Kidney (tissue), 14 donors: ENCODE measurements around the gene FOXD1. TPM values are rescaled to one million over a fixed set of nuclear protein-coding genes. Genes with fewer than 3 reads are reported as not detected.

ENCODE experiments used
- DNase-seq, 5 donors: peaks; one replicate each; pipeline ENCODE4 v3.0.0-alpha.2; 2013 to 2020
- FAIRE-seq: peaks from 2 replicates; lab custom pipeline; 2012; peaks lifted over from hg19 to GRCh38; lab: Jason Lieb, UNC
- H3K27ac ChIP-seq, 2 donors: one replicate each; pipeline ENCODE4 v1.7.0; 2013; ENCODE audit warnings: low read depth in 2 of 2, low read length in 2 of 2, inconsistent platforms in 1 of 2
- H3K27me3 ChIP-seq: one replicate; pipeline ENCODE4 v1.7.1; 2013; ENCODE audit warnings: low read length, inconsistent platforms; ENCODE audit not compliant: control insufficient read depth, insufficient read depth
- H3K36me3 ChIP-seq, 3 donors: one replicate each; pipeline versions ENCODE4 v1.7.0 to v1.7.1; 2013; ENCODE audit warnings: low read length in 3 of 3, control low read depth in 1 of 3, inconsistent platforms in 1 of 3; ENCODE audit not compliant: insufficient read depth in 3 of 3, control insufficient read depth in 2 of 3
- H3K4me1 ChIP-seq, 3 donors: one replicate each; pipeline versions ENCODE4 v1.7.0 to v1.7.1; 2013; ENCODE audit warnings: low read length in 3 of 3, inconsistent platforms in 1 of 3, low read depth in 1 of 3; ENCODE audit not compliant: control insufficient read depth in 2 of 3, insufficient read depth in 2 of 3
- H3K4me3 ChIP-seq, 3 donors: one replicate each; pipeline versions ENCODE4 v1.7.0 to v1.8.1; 2013; ENCODE audit warnings: low read length in 3 of 3, control low read depth in 1 of 3, inconsistent platforms in 1 of 3
- H3K9ac ChIP-seq, 3 donors: one replicate each; pipeline versions ENCODE4 v1.7.0 to v1.7.1; 2013; ENCODE audit warnings: low read length in 3 of 3, control low read depth in 1 of 3, inconsistent platforms in 1 of 3
- H3K9me3 ChIP-seq, 3 donors: one replicate each; pipeline versions ENCODE4 v1.7.0 to v1.7.1; 2013; ENCODE audit warnings: low read length in 3 of 3, control low read depth in 1 of 3, inconsistent platforms in 1 of 3; ENCODE audit not compliant: control insufficient read depth in 2 of 3, insufficient read depth in 1 of 3
- CTCF ChIP-seq: IDR thresholded peaks from 3 replicates; pipeline ENCODE4 v1.5.1; 2012; ENCODE audit warnings: mild to moderate bottlenecking, moderate library complexity, borderline replicate concordance; ENCODE audit not compliant: insufficient read depth; ENCODE audit errors: extremely low read depth
- intact Hi-C: fragments of 100-400 bp; cut with DNase I; formaldehyde crosslinking; loops from one replicate; pipeline ENCODE4 v1.11.1; 2022
- polyA plus RNA-seq: library from polyadenylated mRNA; stranded (reverse); fragments of 350-450 nt; fragmentation: Illumina TruSeq; extraction: RNeasy Lipid Tissue Mini Kit (QIAGEN cat#74804); gene quantifications from one replicate; pipeline ENCODE4 v1.2.3, GENCODE V29; 2014; ENCODE audit warnings: low read depth, low replicate concordance; ENCODE audit not compliant: insufficient read depth
- total RNA-seq: library from RNA; stranded (reverse); fragmentation: NEBNext Ultra II Directional; extraction: Animal tissue kit (Norgen Biotek cat#: 25700); gene quantifications from one replicate; pipeline ENCODE4 v1.2.1, GENCODE V29; 2021
- donor health status: control.
- donor health status: control.
- donor health status: control.
- donor health status: control.
- donor health status: control.
- donor health status: DM: yes; HTN: yes; CAD: no.
- donor health status: Normal renal cell carcinoma (clear cell type).

FOXD1 gene
- total and polyA plus RNA-seq, 2 donors from 2014 or later = 2.5 to 5.9 TPM

- H3K9me3 ChIP-seq = no peaks in the 10 kb centered on the region
- FAIRE-seq (no peak), DNase-seq (no peak)
- no peaks in the 10 kb centered on the region for H3K27me3 ChIP-seq
- H3K4me1 ChIP-seq = peaks cover 0 to 7% (median 4%) of the 10 kb centered on the region in 3 donors
- no peak overlapping the region for H3K27ac ChIP-seq
- no peak overlapping the region for H3K9ac ChIP-seq
- no peaks in the 10 kb centered on the region for H3K36me3 ChIP-seq
- TF ChIP-seq CTCF = no peak
- intact Hi-C loops = no loop called here
- no peak overlapping the region for H3K4me3 ChIP-seq
Observed at GRCh38 chr5:73493421-73493820, 44.8 kb upstream of the FOXD1 start.

GRCh38 chr5:73491155-73491554, 42.6 kb upstream of the FOXD1 start:
- H3K27me3 ChIP-seq = no peaks in the 10 kb centered on the region
- intact Hi-C loops = no loop called here
- H3K9me3 ChIP-seq = no peaks in the 10 kb centered on the region
- no peak for TF ChIP-seq CTCF
- no peaks in the 10 kb centered on the region for H3K36me3 ChIP-seq
- no peak overlapping the region for H3K9ac ChIP-seq
- H3K4me1 ChIP-seq = no peaks in the 10 kb centered on the region
- no peak for FAIRE-seq
- H3K27ac ChIP-seq = no peak overlapping the region
- DNase-seq = no peak
- no peak overlapping the region for H3K4me3 ChIP-seq

GRCh38 chr5:73490088-73490487, 41.5 kb upstream of the FOXD1 start:
- DNase-seq (no peak), FAIRE-seq (no peak)
- intact Hi-C loops = no loop called here
- no peak overlapping the region for H3K9ac ChIP-seq
- no peaks in the 10 kb centered on the region for H3K9me3 ChIP-seq
- H3K27ac ChIP-seq = no peak overlapping the region
- no peaks in the 10 kb centered on the region for H3K4me1 ChIP-seq
- TF ChIP-seq CTCF = no peak
- H3K27me3 ChIP-seq = no peaks in the 10 kb centered on the region
- no peaks in the 10 kb centered on the region for H3K36me3 ChIP-seq
- H3K4me3 ChIP-seq = no peak overlapping the region

GRCh38 chr5:73488806-73489205, 40.2 kb upstream of the FOXD1 start:
- FAIRE-seq (no peak), DNase-seq (no peak)
- H3K27ac ChIP-seq = no peak overlapping the region
- no peaks in the 10 kb centered on the region for H3K9me3 ChIP-seq
- no peak overlapping the region for H3K9ac ChIP-seq
- intact Hi-C loops = no loop called here
- no peaks in the 10 kb centered on the region for H3K27me3 ChIP-seq
- no peaks in the 10 kb centered on the region for H3K4me1 ChIP-seq
- no peak for TF ChIP-seq CTCF
- H3K4me3 ChIP-seq = no peak overlapping the region
- no peaks in the 10 kb centered on the region for H3K36me3 ChIP-seq
